ENCODE results near the gene SRC. TPM values are rescaled to one million over a fixed set of nuclear protein-coding genes. Genes with fewer than 3 reads are reported as not detected.

The SRC gene
- total RNA-seq, 2 donors from 2014 or later, result 6.9 to 14.3 TPM

GRCh38 chr20:37313546-37314091 is 32.3 kb upstream of the SRC start:
- Histone ChIP-seq H3K36me3 (peaks cover 29% of the 10 kb centered on the region), H3K9me3 (no peaks in the 10 kb centered on the region), H3K27ac (peak overlapping the region; percentile 89 to 91), H3K4me3 (no peak overlapping the region), H3K4me1 (peaks cover 0 to 38% of the 10 kb centered on the region in 2 donors), H3K27me3 (no peaks in the 10 kb centered on the region)
- no peak for DNase-seq (ENCODE audit: low spot score)
- TF ChIP-seq, protein P1, sequence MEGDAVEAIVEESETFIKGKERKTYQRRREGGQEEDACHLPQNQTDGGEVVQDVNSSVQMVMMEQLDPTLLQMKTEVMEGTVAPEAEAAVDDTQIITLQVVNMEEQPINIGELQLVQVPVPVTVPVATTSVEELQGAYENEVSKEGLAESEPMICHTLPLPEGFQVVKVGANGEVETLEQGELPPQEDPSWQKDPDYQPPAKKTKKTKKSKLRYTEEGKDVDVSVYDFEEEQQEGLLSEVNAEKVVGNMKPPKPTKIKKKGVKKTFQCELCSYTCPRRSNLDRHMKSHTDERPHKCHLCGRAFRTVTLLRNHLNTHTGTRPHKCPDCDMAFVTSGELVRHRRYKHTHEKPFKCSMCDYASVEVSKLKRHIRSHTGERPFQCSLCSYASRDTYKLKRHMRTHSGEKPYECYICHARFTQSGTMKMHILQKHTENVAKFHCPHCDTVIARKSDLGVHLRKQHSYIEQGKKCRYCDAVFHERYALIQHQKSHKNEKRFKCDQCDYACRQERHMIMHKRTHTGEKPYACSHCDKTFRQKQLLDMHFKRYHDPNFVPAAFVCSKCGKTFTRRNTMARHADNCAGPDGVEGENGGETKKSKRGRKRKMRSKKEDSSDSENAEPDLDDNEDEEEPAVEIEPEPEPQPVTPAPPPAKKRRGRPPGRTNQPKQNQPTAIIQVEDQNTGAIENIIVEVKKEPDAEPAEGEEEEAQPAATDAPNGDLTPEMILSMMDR (IDR thresholded peaks at IDR 0.05), result no peak

DNA sequence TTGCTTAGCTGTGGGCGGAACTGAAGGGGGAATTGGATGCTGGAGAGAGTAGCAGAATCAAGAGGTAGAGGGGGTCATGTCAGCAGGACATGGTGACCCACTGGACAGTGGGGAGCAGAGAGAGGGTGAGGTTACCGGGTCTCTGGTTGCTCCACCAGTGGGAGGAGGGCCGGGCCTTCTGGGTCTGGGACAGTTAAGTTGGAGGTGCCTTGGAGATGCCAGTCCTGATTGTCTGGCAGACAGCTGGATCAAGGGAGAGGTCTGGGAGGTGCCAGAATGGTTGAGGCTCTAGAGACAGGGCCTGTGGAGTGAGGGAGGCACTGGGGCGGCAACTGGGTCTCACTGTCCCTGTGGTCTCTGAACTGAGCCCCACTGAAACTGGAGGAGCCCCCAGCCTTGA is 31.8 kb upstream of the SRC start:
- DNase-seq (ENCODE audit: low spot score), result no peak
- Histone ChIP-seq H3K4me3 (no peak overlapping the region), H3K27me3 (no peaks in the 10 kb centered on the region), H3K36me3 (peaks cover 29% of the 10 kb centered on the region), H3K4me1 (peaks cover 0 to 38% of the 10 kb centered on the region in 2 donors), H3K9me3 (no peaks in the 10 kb centered on the region), H3K27ac (peak overlapping the region; percentile 89 to 91)
- TF ChIP-seq, protein P1 (IDR thresholded peaks at IDR 0.05), result no peak

GRCh38 chr20:37314617-37315016 is 31.3 kb upstream of the SRC start:
- H3K36me3 ChIP-seq, result peaks cover 29% of the 10 kb centered on the region
- TF ChIP-seq, protein P1 (IDR thresholded peaks at IDR 0.05), result no peak
- H3K9me3 ChIP-seq, result no peaks in the 10 kb centered on the region
- no peak for DNase-seq (ENCODE audit: low spot score)
- peak overlapping the region; percentile 89 to 91 for H3K27ac ChIP-seq
- no peaks in the 10 kb centered on the region for H3K27me3 ChIP-seq
- H3K4me3 ChIP-seq, result no peak overlapping the region
- peaks cover 0 to 38% of the 10 kb centered on the region in 2 donors for H3K4me1 ChIP-seq

- peaks cover 0 to 38% of the 10 kb centered on the region in 2 donors for H3K4me1 ChIP-seq
- TF ChIP-seq, protein P1 (IDR thresholded peaks at IDR 0.05), result no peak
- H3K36me3 ChIP-seq, result peaks cover 25% of the 10 kb centered on the region
- H3K4me3 ChIP-seq, result no peak overlapping the region
- peak; percentile 88 for DNase-seq (ENCODE audit: low spot score)
- H3K27me3 ChIP-seq, result no peaks in the 10 kb centered on the region
- no peaks in the 10 kb centered on the region for H3K9me3 ChIP-seq
- H3K27ac ChIP-seq, result peak overlapping the region; percentile 89 to 91
These were observed 30.9 kb upstream of the SRC start for GRCh38 chr20:37315021-37315451.

DNA sequence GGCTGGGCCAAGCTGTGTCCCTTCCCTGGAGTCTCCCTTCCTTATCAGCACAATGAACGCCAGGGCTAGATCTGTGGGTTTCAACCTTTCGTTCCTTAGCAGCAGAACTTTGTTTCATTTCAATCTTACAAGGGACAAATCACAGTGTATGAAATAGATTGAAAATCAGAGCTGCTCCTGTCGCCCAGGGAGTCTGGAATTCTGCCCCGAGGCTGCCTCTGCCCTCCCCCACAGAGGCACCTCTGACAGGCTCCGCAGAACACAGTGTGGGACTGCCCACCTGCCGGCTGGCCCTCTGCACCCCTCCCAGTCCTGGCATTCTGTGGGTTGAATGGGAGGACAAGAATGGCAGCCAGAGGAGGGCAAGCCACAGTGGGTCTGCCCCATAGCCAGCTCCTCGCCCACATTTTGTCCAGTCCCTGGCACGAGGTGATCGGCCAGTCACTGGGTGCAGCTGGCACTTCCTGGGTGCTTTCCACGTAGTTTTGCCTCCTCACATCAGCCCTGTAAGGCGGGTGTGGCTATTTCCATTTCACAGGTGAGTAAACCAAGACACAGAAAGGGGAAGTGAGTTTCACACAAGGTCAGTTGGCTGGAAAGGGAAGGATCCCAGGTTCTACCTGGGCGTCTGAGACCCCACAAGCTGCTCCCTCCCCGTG is 30.4 kb upstream of the SRC start:
- TF ChIP-seq, protein P1 (IDR thresholded peaks at IDR 0.05), result no peak
- Histone ChIP-seq H3K27ac (peak overlapping the region; percentile 89 to 91), H3K9me3 (no peaks in the 10 kb centered on the region), H3K4me3 (no peak overlapping the region), H3K27me3 (no peaks in the 10 kb centered on the region), H3K36me3 (peaks cover 19% of the 10 kb centered on the region), H3K4me1 (peaks cover 0 to 38% of the 10 kb centered on the region in 2 donors)
- no peak for DNase-seq (ENCODE audit: low spot score)

Measured in right atrium auricular region (tissue), 2 donors.